ENCODE measurements around the gene IL9. TPM values are rescaled to one million over a fixed set of nuclear protein-coding genes. Genes with fewer than 3 reads are reported as not detected.

Gene IL9
- total and polyA plus RNA-seq, 2 of the 13 experiments (the other 11 are each of a cell fraction or from before 2014, with no cell fraction given) = not detected

- TF ChIP-seq, protein P1, sequence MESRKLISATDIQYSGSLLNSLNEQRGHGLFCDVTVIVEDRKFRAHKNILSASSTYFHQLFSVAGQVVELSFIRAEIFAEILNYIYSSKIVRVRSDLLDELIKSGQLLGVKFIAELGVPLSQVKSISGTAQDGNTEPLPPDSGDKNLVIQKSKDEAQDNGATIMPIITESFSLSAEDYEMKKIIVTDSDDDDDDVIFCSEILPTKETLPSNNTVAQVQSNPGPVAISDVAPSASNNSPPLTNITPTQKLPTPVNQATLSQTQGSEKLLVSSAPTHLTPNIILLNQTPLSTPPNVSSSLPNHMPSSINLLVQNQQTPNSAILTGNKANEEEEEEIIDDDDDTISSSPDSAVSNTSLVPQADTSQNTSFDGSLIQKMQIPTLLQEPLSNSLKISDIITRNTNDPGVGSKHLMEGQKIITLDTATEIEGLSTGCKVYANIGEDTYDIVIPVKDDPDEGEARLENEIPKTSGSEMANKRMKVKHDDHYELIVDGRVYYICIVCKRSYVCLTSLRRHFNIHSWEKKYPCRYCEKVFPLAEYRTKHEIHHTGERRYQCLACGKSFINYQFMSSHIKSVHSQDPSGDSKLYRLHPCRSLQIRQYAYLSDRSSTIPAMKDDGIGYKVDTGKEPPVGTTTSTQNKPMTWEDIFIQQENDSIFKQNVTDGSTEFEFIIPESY (CRISPR knock-in tag; IDR thresholded peaks at IDR 0.05) = no peak
- TF ChIP-seq ZNF724P (CRISPR knock-in tag; IDR thresholded peaks at IDR 0.05; ENCODE audit: borderline replicate concordance) = no peak
Observed at GRCh38 chr5:135850671-135851070, 45.0 kb downstream of the IL9 start (continued).

- no TSS peak for BruUV-seq (replicated peaks)
- Histone ChIP-seq H3K9ac (ENCODE audit: insufficient read depth, low read depth, low read length) (no peak overlapping the region), H3K4me1 (ENCODE audit: insufficient read depth, low read length) (no peaks in the 10 kb centered on the region), H2AFZ (ENCODE audit: low read length) (no peak overlapping the region), H3K9me3 (ENCODE audit: low read length) (no peaks in the 10 kb centered on the region), H3K27ac (ENCODE audit: extremely low read length, insufficient read depth, low read length) (no peak overlapping the region), H3K36me3 (replicated peaks in 1 of 2; ENCODE audit: control insufficient read depth in 1 of 2, insufficient read depth in 2 of 2, low read length in 2 of 2) (no peaks in the 10 kb centered on the region), H3K4me3 (replicated peaks in 1 of 3; ENCODE audit: insufficient read depth in 1 of 3, low read depth in 2 of 3, low read length in 3 of 3) (no peak overlapping the region), H3K27me3 (ENCODE audit: control insufficient read depth in 1 of 2, insufficient read depth in 2 of 2, low read length in 2 of 2) (peaks cover 0 to 21% of the 10 kb centered on the region in 2 experiments; a peak in 2 of 5 replicates), H3K4me2 (ENCODE audit: low read depth, low read length) (no peak overlapping the region), H4K20me1 (ENCODE audit: insufficient read depth, low read length) (no peaks in the 10 kb centered on the region), H3K79me2 (ENCODE audit: insufficient read depth, low read length) (no peaks in the 10 kb centered on the region)
- ChIA-PET CTCF (ENCODE audit: low intra/inter-chr PET ratio, low total read pairs) (no interaction called here), POLR2A (no interaction called here)
- ATAC-seq = no peak
- in situ Hi-C loops (cut with HindIII; ENCODE audit: extremely low pct_ligation_motif_present, low pct_unique_long_range_greater_than_20kb) = loop anchor here (25.0 kb wide), 1 partner anchor 562 kb away; no protein-coding TSS in a partner anchor
- WGBS (ENCODE audit: low lambda C conversion rate) = 35% methylated on average over 2 of the region's 9 CpGs
- no peak for FAIRE-seq
- intact Hi-C loops (cut with micrococcal nuclease; ENCODE audit: unreplicated experiment) = no loop called here
- no peak for DNase-seq (ENCODE audit: low spot score)
- TF ChIP-seq, protein P2, sequence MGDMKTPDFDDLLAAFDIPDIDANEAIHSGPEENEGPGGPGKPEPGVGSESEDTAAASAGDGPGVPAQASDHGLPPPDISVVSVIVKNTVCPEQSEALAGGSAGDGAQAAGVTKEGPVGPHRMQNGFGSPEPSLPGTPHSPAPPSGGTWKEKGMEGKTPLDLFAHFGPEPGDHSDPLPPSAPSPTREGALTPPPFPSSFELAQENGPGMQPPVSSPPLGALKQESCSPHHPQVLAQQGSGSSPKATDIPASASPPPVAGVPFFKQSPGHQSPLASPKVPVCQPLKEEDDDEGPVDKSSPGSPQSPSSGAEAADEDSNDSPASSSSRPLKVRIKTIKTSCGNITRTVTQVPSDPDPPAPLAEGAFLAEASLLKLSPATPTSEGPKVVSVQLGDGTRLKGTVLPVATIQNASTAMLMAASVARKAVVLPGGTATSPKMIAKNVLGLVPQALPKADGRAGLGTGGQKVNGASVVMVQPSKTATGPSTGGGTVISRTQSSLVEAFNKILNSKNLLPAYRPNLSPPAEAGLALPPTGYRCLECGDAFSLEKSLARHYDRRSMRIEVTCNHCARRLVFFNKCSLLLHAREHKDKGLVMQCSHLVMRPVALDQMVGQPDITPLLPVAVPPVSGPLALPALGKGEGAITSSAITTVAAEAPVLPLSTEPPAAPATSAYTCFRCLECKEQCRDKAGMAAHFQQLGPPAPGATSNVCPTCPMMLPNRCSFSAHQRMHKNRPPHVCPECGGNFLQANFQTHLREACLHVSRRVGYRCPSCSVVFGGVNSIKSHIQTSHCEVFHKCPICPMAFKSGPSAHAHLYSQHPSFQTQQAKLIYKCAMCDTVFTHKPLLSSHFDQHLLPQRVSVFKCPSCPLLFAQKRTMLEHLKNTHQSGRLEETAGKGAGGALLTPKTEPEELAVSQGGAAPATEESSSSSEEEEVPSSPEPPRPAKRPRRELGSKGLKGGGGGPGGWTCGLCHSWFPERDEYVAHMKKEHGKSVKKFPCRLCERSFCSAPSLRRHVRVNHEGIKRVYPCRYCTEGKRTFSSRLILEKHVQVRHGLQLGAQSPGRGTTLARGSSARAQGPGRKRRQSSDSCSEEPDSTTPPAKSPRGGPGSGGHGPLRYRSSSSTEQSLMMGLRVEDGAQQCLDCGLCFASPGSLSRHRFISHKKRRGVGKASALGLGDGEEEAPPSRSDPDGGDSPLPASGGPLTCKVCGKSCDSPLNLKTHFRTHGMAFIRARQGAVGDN (CRISPR knock-in tag; IDR thresholded peaks at IDR 0.05) = no peak
- TF ChIP-seq TCF12 (IDR thresholded peaks at IDR 0.05) (no peak), TCF12 (CRISPR knock-in tag; IDR thresholded peaks at IDR 0.05) (no peak), SRY (CRISPR knock-in tag; IDR thresholded peaks at IDR 0.05) (no peak), ZNF724P (CRISPR knock-in tag; IDR thresholded peaks at IDR 0.05; ENCODE audit: borderline replicate concordance) (no peak), KDM5B (CRISPR knock-in tag; IDR thresholded peaks at IDR 0.05; ENCODE audit: borderline replicate concordance) (no peak), ZHX1 (CRISPR knock-in tag; IDR thresholded peaks at IDR 0.05; ENCODE audit: low read depth) (no peak), MTF1 (CRISPR knock-in tag; IDR thresholded peaks at IDR 0.05) (no peak), KDM1A (CRISPR knock-in tag; IDR thresholded peaks at IDR 0.05) (no peak)
- TF ChIP-seq, protein P3, sequence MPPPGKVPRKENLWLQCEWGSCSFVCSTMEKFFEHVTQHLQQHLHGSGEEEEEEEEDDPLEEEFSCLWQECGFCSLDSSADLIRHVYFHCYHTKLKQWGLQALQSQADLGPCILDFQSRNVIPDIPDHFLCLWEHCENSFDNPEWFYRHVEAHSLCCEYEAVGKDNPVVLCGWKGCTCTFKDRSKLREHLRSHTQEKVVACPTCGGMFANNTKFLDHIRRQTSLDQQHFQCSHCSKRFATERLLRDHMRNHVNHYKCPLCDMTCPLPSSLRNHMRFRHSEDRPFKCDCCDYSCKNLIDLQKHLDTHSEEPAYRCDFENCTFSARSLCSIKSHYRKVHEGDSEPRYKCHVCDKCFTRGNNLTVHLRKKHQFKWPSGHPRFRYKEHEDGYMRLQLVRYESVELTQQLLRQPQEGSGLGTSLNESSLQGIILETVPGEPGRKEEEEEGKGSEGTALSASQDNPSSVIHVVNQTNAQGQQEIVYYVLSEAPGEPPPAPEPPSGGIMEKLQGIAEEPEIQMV (CRISPR knock-in tag; IDR thresholded peaks at IDR 0.05; ENCODE audit: low read depth) = no peak
Observed at GRCh38 chr5:135850231-135850630, 45.4 kb downstream of the IL9 start.
